AG08396 (cell line): ENCODE results near the gene GEMIN2.
A peak's percentile ranks its signal among the peaks of the same experiment; 100 is the strongest.
"Not testable (repeated sequence)": the region's sequence is repeated elsewhere in the genome, so short reads cannot be mapped to it uniquely, and the experiment has no call there.

Source experiments
- DNase-seq: peaks from one replicate; pipeline ENCODE4 v3.0.0; 2012; ENCODE audit warnings: low spot score, mixed read lengths

Gene GEMIN2

GRCh38 chr14:39109893-39110715 lies 4.0 kb upstream of the GEMIN2 start:
- no peak for DNase-seq

DNA sequence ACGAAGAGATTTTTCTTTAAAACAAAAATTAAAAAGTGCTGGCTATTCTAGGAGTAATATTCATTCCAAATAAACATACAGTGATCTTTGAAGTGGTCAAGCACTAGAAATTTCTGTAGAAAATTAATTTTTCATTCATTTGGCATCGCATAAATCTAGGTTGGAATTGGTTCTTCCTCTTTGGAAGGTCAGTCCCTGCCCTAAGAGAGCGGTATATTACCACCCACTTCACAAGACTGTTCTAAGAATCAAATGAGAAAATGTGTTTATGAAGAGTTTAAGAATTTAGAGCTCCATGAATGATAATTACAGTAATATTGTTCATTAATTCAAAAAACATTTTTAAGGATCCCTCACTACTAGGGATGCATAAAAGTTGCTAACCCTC lies 444 bp upstream of the GEMIN2 start:
- no peak for DNase-seq

- no peak for DNase-seq
Observed at GRCh38 chr14:39122330-39123138, 8.4 kb downstream of the GEMIN2 start.

DNA sequence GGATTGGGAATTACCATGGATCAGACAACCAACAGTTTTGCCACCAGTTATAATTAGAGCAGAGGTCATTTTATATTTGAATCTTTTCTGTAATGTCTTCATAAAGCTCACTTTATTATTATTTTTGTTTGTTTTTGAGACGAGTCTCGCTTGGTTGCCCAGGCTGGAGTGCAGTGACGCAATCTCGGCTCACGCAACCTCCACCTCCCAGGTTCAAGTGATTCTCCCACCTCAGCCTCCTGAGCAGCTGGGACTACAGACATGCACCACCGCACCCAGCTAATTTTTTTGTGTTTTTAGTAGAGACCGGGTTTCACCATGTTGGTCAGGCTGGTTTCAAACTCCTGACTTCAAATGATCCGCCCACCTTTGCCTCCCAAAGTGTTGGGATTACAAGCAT lies 23.7 kb downstream of the GEMIN2 start:
- DNase-seq: not testable (repeated sequence)

DNA sequence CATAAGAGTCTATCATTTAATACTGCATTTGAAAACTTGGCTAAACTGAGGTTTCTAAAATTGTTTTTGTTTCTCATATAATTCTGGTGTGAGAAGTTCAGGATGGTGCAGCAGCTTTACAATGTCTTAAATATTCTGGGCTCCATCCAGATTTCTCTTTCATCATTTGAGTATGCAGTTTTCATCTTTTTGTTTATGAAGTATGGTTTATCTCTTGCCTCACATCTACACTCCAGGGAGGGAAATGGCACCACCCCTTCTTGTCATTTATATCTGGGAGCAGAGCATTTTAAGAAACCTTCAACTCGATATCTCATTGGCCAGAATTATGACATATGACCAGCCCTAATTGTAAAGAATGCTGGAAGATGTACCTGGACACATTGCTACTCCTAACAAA lies 24.3 kb downstream of the GEMIN2 start:
- no peak for DNase-seq

GRCh38 chr14:39140170-39140569 lies 26.0 kb downstream of the GEMIN2 start:
- DNase-seq: no peak

GRCh38 chr14:39141623-39142022 lies 27.5 kb downstream of the GEMIN2 start:
- DNase-seq: not testable (repeated sequence)

DNA sequence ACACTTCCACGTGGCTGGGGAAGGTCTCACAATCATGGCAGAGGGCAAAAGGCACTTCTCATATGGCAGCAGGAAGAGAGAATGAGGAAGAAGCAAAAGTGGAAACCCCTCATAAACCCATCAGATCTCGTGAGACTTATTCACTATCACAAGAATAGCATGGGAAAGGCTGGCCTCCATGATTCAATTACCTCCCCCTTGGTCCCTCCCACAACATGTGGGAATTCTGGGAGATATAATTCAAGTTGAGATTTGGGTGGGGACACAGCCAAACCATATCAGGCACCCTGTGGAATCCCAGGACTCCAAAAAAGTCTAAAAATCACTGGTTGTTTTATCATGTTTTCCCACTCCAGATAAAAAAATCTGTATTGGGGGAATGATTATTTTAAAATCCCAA lies 29.1 kb downstream of the GEMIN2 start:
- DNase-seq: not testable (repeated sequence)

GRCh38 chr14:39145266-39145966 lies 31.3 kb downstream of the GEMIN2 start:
- DNase-seq: no peak

- DNase-seq: no peak
Observed at GRCh38 chr14:39154594-39155189, 40.6 kb downstream of the GEMIN2 start.

GRCh38 chr14:39157491-39157890 lies 43.4 kb downstream of the GEMIN2 start:
- DNase-seq: no peak

DNA sequence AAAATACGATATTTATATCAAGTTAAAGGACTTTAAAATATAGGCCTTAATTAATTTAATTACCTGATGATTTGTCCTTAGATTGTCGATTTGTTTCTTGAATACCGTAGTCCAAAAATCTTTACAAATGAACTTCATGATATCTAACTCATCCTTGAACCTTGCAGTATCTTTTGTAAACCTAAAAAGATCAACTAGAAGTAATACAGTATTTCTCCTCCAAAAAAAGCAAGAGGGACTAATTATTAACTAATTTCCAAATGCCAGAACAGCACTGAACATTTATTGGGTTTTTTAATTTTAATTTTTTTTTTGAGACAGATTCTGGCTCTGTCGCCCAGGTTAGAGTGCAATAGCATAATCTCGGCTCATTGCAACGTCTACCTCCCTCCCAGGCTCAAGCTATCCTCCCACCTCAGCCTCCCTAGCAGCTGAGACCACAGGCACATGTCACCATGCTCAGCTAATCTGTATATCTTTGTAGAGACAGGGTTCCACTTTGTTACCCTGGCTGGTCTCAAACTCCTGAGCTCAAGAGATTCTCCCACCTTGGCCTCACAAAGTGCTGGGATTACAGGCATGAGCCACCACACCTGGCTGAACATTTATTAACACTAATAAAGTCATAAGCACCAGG lies 44.2 kb downstream of the GEMIN2 start:
- DNase-seq: no peak

DNA sequence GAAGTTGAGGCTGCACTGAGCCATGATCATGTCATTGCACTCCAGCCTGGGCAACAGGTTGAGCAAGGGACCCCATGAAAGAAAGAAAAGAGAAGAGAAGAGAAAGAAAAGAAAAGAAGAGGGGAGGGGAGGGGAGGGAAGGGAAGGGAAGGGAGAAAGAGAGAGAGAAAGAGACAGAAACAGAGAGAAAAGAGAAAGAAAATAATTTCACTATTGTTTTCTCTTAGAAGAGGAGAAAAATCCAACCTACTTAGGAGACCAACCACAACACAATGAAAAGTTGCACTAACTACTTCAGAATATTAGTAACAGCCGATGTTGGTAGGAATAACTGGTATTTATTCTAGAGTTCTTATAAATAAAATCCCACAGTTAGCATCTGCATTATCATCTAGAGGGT lies 46.4 kb downstream of the GEMIN2 start:
- no peak for DNase-seq

DNA sequence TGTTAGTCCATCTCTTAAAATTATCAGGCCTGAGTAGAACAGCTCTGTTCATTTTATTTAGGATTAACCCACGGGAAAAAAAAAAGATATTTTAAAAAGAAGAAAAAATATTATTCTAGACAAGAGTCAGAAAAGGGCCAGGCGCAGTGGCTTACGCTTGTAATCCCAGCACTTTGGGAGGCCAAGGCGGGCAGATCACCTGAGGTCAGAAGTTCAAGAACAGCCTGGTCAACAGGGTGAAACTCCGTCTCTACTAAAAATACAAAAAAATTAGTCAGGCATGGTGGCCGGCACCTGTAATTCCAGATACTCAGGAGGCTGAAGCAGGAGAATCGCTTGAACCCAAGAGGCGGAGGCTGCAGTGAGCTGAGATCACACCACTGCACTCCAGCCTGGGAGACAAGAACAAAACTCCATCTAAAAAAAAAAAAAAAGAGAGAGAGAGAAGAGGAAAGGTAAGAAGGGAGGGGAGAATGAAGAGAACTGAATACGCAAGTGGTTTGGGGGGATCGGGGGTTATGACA lies 53.7 kb downstream of the GEMIN2 start:
- DNase-seq: not testable (repeated sequence)

DNA sequence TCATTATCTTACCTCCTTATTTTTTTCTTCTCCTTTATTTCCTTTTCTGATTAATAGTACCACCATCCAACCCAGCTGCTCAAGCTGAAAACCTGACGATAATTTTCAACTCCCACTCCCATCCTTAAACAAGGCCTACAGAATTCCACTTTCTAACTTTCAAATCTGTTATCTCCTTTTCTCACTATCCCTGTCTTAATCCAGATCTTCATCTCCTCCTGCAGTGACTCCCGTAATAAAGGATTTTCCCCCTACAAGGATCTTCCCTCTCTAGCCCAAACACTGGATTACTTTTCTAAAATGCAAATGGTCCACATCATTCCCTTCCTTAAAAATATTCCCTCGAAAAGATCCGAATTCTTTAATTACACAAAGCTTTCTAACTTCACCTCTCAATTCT lies 54.5 kb downstream of the GEMIN2 start:
- DNase-seq: no peak

DNA sequence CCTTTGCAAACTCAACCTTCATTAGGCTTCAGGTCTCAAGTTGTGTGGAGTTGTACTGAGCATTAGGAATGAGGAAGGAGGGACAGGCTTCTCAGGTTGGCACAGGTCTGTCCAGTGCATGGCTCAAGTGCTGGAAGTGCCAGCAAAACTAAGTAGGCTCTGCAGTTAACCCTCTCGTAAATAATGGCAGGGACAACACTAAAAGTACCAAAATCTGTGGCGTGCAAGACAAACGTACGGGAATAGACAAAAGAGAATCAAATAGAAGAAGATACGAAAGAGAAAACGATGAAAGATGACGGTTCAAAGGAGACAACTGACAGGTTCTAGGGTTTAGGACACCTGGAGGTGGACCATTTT lies 55.4 kb downstream of the GEMIN2 start:
- DNase-seq: peak; percentile 15

DNA sequence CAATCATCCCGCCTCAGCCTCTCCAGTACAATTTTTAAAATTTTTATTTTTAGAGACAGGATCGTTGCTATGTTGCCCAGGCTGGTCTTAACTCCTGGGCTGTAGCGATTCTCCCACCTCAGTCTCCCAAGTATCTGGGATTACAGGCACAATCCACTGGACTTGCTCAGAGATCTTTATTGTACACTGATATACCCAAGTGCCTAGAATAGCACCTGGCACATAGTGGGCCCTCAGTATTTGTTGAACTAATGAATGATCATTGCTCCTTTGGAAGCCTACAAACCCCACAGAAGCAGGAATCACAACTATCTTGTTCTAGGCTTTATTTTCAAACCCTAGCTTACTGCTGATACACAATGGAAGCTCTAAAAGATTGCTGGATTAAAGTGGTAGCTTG lies 59.1 kb downstream of the GEMIN2 start:
- no peak for DNase-seq

DNA sequence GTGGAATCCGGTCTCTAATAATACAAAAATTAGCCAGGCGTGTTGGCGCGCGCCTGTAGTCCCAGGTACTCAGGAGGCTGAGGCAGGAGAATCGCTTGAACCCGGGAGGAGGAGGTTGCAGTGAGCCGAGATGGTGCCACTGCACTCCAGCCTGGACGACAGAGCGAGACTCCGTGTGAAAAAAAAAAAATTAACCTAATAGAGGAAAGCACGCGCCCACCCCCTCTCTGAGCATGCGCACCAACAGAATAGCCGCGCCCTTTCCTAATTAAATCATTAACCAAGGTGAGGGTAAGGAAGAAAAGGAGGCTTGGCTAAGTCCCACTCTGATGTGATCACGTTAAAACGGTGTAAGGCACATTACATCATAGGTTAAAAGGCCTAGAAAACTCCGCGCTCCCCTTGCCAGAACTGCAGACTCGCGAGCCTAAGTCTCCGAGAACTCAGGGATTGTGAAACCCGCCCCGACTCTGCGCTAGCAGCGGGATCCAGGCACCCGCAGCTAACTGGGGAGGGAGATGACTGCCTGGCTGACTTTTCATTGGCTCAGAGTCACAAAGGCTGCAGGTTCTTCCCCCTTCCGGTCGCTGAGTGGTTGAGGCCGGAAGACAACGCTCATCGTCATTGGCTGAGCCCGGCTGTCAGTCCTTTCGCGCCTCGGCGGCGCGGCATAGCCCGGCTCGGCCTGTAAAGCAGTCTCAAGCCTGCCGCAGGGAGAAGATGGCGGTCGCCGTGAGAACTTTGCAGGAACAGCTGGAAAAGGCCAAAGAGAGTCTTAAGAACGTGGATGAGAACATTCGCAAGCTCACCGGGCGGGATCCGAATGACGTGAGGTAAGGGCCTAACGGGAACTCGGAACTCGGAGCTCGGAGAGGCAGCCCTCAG lies 60.7 kb downstream of the GEMIN2 start, which contains the start of gene PNN:
TSS of gene PNN (plus strand) at position 695 of the 885 bp plus-strand sequence. CDS start at position 721, 26 bp downstream.
- peak; percentile 95 for DNase-seq

GRCh38 chr14:39175445-39176262 lies 61.5 kb downstream of the GEMIN2 start:
- DNase-seq: peak; percentile 25
